Fibroblast of gingiva (primary cell): ENCODE measurements around the gene IL1R1.
A peak's percentile ranks its signal among the peaks of the same experiment; 100 is the strongest.

Experiments used
- DNase-seq: peaks from one replicate; pipeline ENCODE4 v3.0.0-alpha.2; 2011; ENCODE audit warnings: low read depth

The IL1R1 gene

DNA sequence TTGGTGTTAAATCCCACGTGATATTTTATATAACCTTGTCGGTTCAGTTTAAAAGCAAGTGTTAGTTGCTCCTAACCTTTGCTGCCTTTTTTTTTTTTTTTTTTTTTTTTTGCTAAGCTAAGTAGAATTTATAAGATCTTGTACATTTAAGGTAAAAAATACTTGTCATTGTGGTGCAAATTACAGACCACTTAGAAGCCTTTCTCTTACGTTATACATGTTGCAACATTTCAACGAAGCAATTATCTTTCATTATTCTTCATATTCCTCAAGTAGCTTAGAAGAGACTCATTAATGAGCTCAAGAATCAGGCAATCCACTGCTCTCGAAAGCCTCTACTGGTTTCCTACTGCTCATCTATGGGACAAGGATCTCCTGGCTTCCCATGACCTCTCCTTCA, 29.4 kb downstream of the IL1R1 start:
- DNase-seq: no peak

- no peak for DNase-seq
Measured at GRCh38 chr2:102172745-102173144, 30.2 kb downstream of the IL1R1 start.

DNA sequence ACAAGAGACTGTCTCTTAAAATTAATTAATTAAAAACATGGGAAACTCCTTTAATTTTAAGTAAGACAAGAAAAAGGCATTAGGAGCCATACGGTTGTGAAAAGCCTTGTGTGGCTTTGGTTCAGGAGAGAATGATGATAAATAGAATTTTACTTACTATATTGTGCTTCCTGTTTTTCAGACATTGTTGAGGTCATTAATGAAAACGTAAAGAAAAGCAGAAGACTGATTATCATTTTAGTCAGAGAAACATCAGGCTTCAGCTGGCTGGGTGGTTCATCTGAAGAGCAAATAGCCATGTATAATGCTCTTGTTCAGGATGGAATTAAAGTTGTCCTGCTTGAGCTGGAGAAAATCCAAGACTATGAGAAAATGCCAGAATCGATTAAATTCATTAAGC, 33.6 kb downstream of the IL1R1 start:
- DNase-seq: no peak

GRCh38 chr2:102177814-102178478, 35.4 kb downstream of the IL1R1 start:
- no peak for DNase-seq

DNA sequence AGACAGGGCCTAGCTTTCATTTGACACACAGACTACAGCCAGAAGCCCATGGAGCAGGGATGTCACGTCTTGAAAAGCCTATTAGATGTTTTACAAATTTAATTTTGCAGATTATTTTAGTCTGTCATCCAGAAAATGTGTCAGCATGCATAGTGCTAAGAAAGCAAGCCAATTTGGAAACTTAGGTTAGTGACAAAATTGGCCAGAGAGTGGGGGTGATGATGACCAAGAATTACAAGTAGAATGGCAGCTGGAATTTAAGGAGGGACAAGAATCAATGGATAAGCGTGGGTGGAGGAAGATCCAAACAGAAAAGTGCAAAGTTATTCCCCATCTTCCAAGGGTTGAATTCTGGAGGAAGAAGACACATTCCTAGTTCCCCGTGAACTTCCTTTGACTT, 36.5 kb downstream of the IL1R1 start:
- DNase-seq: no peak

DNA sequence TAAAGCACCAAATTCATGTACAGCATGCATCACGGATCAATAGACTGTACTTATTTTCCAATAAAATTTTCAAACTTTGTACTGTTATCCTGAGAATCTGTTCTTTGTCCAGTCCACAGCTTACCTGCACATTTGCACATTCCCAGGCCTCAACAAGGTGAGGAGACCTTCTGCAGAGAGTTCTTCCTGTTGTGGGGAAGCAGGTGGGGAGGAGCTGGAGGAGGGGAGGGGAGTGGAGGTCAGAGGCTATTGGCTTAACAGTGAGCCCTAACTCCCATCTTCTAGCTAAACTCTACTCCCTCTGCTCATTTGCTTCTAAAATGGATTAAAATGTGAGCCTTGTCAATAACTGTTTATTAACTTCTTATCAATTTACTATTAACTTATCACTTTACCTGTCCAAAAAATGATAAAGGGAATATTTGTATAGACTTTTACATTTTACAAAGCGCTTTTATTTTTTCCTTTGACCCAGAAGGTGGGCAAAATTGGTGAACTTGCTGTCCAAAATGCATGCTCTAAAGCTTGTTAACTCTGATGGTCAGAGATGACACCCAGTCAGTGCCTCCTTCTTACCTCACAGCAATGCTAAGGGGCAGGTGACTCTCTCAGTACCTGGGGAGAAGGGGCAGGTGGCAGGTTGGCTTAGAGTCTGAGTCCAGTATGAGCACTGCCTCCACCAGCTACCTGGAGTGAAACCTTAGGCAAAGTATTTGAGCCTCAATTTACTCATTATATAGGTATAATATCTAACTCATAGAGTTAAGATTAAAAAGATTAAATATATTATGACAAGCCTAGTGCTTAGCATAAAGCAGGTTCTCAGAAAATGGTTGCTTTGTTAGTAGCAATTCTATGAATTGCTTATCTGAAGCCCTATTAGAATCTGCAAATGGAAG, 37.5 kb downstream of the IL1R1 start:
- no peak for DNase-seq

DNA sequence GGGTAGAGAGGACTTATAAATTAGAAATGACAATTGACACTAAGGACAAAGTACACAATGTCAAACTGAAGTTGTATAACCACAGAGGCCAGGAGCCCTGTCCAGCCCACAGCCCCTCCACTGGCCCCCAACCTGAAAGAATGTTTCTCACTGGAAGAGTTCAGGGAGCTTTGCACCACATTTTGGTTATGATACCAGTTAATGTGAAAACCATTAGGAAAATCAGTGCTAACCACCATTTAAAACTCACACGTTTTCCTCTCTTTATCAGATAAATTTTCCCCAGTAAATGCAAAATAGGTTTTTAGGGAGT, 38.1 kb downstream of the IL1R1 start:
- DNase-seq: no peak

GRCh38 chr2:102181376-102181775, 38.8 kb downstream of the IL1R1 start:
- no peak for DNase-seq

- peak; percentile 55 for DNase-seq
Measured at GRCh38 chr2:102181919-102182635, 39.5 kb downstream of the IL1R1 start.

GRCh38 chr2:102184018-102184417, 41.5 kb downstream of the IL1R1 start:
- no peak for DNase-seq

DNA sequence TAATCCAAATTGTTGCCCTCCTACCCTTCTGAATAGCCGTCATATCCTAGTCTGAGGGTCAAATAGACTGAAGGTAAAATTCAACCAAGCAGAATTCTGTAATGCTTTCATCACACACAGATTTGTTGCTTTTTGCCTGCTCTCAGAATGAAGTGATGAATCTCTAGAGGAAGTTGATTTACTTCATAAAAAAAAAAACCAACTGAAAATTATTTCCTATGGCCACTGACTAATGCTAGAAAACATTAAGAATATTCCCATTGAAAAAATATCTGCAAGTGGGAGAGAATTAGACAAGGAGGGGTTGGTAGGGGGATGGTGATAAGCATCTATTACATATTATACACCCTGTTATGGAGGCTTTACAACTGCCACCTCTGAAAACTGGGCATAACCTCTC, 42.0 kb downstream of the IL1R1 start:
- no peak for DNase-seq

DNA sequence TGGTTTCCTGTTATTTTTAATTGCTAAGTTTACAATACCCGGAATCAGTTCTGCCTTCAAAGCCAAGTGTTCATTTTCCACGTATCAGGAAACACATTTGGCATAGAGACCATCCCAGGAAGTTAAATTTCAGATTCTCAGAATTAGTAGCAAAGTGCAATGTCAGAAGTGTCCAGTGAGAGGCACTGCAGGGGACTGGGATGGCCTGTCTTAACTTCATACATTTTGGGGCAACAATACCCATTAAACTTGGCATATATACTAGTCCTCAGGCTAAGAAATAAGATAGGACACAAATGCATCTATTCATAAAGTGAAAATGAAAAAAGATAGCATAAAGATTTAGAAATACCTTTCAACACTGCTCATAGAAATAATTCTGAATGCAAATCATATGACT, 42.8 kb downstream of the IL1R1 start:
- peak; percentile 52 for DNase-seq

DNA sequence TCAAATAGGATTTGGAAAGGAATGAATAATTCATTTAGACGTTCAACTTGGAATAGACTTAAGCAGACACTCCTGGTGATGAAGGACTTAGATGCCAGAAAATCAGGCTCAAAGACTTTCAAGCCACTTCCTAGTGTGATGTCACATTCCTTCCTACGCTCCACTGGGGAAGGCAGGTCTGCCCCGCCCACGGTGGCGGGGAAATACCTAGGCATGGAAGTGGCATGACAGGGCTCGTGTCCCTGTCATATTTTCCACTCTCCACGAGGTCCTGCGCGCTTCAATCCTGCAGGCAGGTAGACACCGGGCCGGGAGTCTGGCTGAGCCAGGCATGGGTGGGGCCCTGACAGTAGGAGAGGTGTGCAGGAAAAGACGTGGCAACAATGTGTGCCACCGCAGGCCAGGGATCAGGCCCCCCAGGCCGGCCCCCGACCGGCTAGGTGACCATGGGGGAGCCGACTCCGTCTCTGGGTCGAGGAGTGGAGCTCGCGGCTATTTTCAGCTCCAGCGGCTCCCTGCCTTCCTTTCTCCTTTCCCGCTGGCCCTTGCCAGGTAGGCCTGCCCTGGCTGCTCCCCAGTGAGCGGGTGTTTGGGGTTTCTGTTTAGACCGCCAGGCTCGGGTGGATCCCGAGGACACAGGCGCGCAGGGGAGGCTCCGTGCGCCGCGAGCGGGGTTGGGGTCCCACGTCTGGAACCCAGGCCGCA, 44.4 kb downstream of the IL1R1 start, which contains the start of gene IL1RL2:
Gene IL1RL2 (plus strand): TSS at position 233 of the 705 bp plus-strand sequence. CDS start 845 bp downstream, outside the sequence.
- no peak for DNase-seq

DNA sequence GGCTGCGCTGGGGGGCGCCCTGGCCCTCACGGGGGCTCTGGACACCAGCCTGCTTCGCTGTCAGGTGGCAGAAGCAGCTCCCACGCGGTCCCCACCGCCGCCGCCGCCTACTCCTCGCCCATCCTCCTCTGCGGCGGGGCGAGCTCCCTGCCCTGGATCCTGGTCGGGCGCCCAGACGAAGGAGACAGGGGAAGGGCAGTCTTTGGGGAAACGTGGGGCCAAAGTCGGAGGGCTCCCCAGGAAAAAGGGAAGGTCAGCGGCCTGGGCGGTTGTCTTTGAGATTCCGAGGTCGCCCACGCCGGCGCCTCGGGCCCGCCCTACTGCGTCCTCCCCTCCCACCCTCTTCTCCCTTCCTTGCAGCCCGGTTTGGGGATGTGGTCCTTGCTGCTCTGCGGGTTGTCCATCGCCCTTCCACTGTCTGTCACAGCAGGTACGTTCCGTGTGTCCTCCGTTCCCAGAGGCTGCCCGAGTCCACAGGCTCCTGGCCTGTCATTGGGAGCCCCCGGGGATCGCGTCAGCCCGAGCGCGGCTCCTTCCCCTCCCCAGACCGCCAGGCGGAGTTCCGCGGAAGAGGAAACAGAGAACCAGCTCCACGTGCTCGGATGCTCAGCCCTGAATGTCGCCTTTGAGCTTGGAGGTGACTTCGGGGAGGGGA, 45.1 kb downstream of the IL1R1 start:
- no peak for DNase-seq

DNA sequence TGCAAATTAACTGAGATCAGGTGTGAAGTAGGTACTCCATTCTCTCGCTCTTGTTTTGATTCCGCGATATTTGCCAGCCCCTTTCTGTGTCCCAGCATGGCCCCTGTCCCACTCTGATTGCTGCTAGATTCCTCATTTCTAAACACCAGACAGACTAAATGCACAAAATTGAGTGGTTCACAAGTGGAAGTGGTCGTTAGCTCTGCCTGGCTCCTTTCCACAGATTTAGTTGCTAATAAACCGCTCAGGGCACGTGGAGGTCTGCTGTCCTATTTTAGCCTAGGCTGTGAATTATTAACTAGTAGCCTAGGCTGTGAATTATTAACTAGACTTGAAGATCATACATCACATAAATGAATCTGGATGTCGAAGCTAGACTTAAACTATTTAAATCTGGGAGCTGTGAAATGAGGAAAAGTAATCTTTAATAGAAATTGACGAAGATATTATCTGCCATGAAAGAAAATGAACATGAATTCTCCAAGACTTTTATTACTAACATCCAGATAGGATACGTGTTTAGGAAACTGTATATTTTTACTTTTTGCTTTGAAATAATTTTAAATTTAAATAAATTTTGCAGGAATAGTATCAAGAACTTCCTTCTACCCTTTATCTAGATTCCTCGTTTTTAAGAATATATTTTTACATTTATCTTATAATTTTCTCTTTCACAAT, 48.0 kb downstream of the IL1R1 start:
- no peak for DNase-seq

DNA sequence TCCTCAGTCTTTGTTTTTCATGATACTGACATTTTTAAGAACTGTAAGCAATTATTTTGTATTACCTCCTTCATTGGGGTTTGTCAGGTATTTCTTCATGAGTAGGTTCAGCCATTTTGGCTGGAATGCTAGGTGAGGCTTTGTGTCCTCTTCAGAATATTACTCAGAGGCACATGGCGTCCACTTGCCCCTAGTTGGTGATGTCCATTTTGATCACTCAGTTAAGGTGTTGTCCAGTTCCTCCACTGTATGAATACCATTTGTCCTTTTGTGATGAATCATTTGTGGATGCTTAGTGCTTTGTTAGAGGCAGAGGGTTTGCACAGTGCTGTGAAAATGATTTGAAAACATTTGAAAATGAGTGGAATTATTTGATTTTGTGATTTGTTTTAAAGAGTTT, 49.0 kb downstream of the IL1R1 start:
- no peak for DNase-seq

GRCh38 chr2:102193074-102193473, 50.5 kb downstream of the IL1R1 start:
- no peak for DNase-seq

DNA sequence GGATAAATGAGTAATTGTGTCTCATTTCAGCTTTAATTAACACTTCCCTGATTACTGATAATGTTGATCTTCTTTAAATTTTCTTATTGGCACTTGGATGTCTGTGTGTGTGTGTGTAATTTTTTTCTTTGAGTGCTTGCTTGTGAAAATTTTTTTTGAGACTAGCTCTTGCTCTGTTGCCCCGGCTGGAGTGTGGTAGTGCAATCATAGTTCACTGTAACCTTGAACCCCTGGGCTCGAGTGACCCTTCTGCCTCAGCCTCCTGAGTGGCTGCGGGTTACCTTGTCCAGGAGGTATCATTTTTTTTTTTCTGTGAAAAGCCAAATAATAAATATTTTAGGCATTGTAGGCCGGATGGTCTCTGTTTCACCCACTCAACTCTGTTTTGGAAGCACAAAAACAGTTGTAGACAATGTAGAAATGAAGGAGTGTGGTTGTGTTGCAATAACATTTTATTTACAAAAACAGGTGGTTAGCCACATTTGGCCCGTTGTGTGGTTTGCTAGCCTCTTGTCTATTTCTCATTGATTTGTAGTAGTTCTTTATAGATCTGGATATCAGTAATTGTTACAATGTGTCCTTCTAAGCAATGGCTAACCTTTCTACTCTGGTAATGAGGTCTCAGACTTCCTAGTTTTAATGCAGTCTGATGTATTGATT, 52.2 kb downstream of the IL1R1 start:
- no peak for DNase-seq

DNA sequence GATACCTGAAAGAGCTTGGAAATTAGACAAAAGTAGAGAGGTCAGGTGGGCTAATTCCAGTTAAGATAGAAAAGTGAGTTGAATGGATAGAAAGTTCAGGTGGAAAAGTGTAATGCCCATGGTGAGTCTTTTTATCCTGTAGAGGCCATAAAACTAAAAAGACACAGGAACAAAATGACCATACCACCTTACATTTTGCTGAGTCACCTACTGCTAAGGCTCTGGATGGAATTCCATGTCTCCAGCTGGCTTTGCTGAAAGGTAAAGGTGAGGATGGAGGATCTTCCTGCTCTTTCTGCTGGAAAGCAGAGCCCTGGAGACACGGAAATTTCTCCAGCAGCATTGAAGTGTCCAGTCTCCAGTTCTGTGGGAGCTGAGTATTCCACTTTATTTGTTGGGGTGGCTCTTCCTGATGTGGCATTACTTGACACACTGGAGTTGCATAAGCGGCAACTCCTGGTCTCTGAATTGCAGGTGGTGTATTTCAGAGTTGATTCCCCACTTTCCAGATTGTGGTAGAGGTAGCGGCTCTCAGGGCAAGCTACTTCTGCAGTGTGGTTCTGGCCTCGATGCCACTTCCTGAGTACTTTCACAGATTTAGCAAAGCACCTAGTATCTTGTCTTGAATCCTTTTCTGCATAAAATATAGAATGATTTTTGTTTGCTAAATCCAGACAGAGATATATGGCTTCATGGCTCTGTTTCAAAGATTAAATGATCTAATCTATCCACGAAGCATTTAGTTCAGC, 55.0 kb downstream of the IL1R1 start:
- no peak for DNase-seq

DNA sequence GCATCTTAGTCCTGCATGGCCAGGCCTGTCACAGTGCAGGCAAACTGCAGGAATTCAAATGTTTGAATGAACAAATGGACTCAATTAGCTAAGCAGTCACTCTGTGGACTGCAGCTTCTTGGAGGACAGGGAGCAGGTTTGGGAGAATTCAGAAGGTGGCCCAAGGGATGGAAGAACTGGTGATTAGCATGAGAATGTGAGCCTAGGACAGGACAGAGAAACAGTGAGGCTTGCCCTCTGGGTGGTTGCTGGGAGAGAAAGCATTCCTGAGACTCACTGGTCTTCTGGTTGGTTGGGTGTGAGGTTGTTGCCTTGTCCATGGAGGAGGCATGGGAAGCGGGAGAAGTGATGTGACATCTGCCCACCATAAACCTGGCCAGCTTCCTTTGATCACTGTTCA, 58.0 kb downstream of the IL1R1 start:
- DNase-seq: no peak
